Measurements from ENCODE around the gene ARPP21.

ARPP21 gene

GRCh38 chr3:35721628-35722027 is 82.3 kb downstream of the ARPP21 start:
- H3K27me3 ChIP-seq (ENCODE audit: insufficient read depth, low read depth, severe bottlenecking): no peaks in the 10 kb centered on the region
- no peak for DNase-seq

GRCh38 chr3:35722902-35723301 is 83.6 kb downstream of the ARPP21 start:
- no peaks in the 10 kb centered on the region for H3K27me3 ChIP-seq (ENCODE audit: insufficient read depth, low read depth, severe bottlenecking)
- TF ChIP-seq CTCF (IDR thresholded peaks at IDR 0.05; ENCODE audit: low read depth, low read length): no peak
- no peaks in the 10 kb centered on the region for H3K9me3 ChIP-seq (ENCODE audit: severe bottlenecking)
- no peaks in the 10 kb centered on the region for H3K36me3 ChIP-seq
- no peak for DNase-seq
- H3K4me3 ChIP-seq (ENCODE audit: low read depth, low read length): no peak overlapping the region
- no peak overlapping the region for H3K27ac ChIP-seq

More at GRCh38 chr3:35721628-35722027, 82.3 kb downstream of the ARPP21 start:
- no peaks in the 10 kb centered on the region for H3K36me3 ChIP-seq
- no peak for TF ChIP-seq CTCF (IDR thresholded peaks at IDR 0.05; ENCODE audit: low read depth, low read length)
- no peak overlapping the region for H3K4me3 ChIP-seq (ENCODE audit: low read depth, low read length)
- no peak overlapping the region for H3K27ac ChIP-seq
- H3K9me3 ChIP-seq (ENCODE audit: severe bottlenecking): no peaks in the 10 kb centered on the region

GRCh38 chr3:35723480-35724097 is 84.3 kb downstream of the ARPP21 start:
- H3K4me3 ChIP-seq (ENCODE audit: low read depth, low read length): no peak overlapping the region
- no peaks in the 10 kb centered on the region for H3K9me3 ChIP-seq (ENCODE audit: severe bottlenecking)
- H3K27me3 ChIP-seq (ENCODE audit: insufficient read depth, low read depth, severe bottlenecking): no peaks in the 10 kb centered on the region
- no peak for TF ChIP-seq CTCF (IDR thresholded peaks at IDR 0.05; ENCODE audit: low read depth, low read length)
- no peak for DNase-seq
- H3K27ac ChIP-seq: no peak overlapping the region
- no peaks in the 10 kb centered on the region for H3K36me3 ChIP-seq

DNA sequence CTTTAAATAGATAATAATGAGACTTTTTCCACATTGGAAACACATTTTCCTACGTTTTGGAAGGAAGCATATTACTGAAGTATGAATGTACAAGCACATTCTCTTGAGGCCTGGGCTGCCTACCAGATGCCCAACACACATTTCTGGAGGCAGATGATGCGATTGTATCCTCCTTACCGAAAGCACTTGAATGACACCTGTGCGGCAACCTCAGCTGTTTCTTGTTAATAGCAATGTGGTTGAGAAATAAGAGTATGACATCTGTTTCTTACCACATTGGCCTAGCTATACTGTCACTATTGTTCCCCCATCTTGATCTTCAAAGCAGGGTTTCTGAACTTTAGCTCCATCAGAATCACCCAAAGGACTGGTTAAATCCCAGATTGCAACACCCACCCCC is 84.8 kb downstream of the ARPP21 start:
- H3K4me3 ChIP-seq (ENCODE audit: low read depth, low read length): no peak overlapping the region
- no peaks in the 10 kb centered on the region for H3K36me3 ChIP-seq
- no peak for DNase-seq
- H3K9me3 ChIP-seq (ENCODE audit: severe bottlenecking): no peaks in the 10 kb centered on the region
- no peak for TF ChIP-seq CTCF (IDR thresholded peaks at IDR 0.05; ENCODE audit: low read depth, low read length)
- no peak overlapping the region for H3K27ac ChIP-seq
- no peaks in the 10 kb centered on the region for H3K27me3 ChIP-seq (ENCODE audit: insufficient read depth, low read depth, severe bottlenecking)

- no peak for DNase-seq
- Histone ChIP-seq H3K9me3 (ENCODE audit: severe bottlenecking) (no peaks in the 10 kb centered on the region), H3K27me3 (ENCODE audit: insufficient read depth, low read depth, severe bottlenecking) (no peaks in the 10 kb centered on the region), H3K27ac (no peak overlapping the region), H3K4me3 (ENCODE audit: low read depth, low read length) (no peak overlapping the region), H3K36me3 (no peaks in the 10 kb centered on the region)
- TF ChIP-seq CTCF (IDR thresholded peaks at IDR 0.05; ENCODE audit: low read depth, low read length): no peak
These were observed 87.9 kb downstream of the ARPP21 start for GRCh38 chr3:35727179-35727578.

DNA sequence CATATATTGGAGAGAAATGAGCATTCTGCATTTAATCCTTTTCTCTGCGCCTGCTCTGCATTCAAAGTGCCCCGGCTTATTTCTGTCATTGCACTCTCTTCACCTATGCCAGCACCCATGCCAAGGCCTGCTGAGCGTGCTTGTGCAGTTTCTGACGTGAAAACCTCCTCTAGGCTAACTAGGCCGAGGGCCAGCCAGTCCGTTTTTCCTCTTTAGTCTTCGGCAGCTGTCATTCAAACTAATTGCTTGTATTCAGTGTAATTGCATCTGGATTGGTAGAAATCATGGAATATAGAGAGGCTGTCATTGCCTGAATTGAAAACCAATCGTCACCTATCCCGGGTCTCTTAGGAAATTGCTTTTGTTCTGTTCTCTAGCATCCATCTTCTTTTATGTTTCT is 94.0 kb downstream of the ARPP21 start:
- Histone ChIP-seq H3K27ac (no peak overlapping the region), H3K9me3 (ENCODE audit: severe bottlenecking) (no peaks in the 10 kb centered on the region), H3K4me3 (ENCODE audit: low read depth, low read length) (no peak overlapping the region), H3K36me3 (no peaks in the 10 kb centered on the region), H3K27me3 (ENCODE audit: insufficient read depth, low read depth, severe bottlenecking) (no peaks in the 10 kb centered on the region)
- TF ChIP-seq CTCF (IDR thresholded peaks at IDR 0.05; ENCODE audit: low read depth, low read length): no peak
- DNase-seq: no peak

All from WERI-Rb-1 (cell line).